COLO829 (cell line): ENCODE results near the gene ZDHHC11.
"Not testable (repeated sequence)": the region's sequence is repeated elsewhere in the genome, so short reads cannot be mapped to it uniquely, and the experiment has no call there.

Experiments used
- DNase-seq: peaks from one replicate; pipeline ENCODE4 v3.0.0; 2012; ENCODE audit warnings: low spot score

Gene ZDHHC11

GRCh38 chr5:776862-777711, 73.7 kb downstream of the ZDHHC11 start:
- DNase-seq = no peak

GRCh38 chr5:775961-776861, 74.6 kb downstream of the ZDHHC11 start:
- DNase-seq = no peak

GRCh38 chr5:775595-775960, 75.2 kb downstream of the ZDHHC11 start:
- DNase-seq = not testable (repeated sequence)

- DNase-seq = not testable (repeated sequence)
Observed at GRCh38 chr5:774854-775505, 75.8 kb downstream of the ZDHHC11 start.

GRCh38 chr5:774304-774703, 76.5 kb downstream of the ZDHHC11 start:
- DNase-seq = not testable (repeated sequence)

- DNase-seq = no peak
Observed at GRCh38 chr5:773517-774264, 77.1 kb downstream of the ZDHHC11 start.

GRCh38 chr5:772931-773330, 77.9 kb downstream of the ZDHHC11 start:
- DNase-seq = not testable (repeated sequence)

GRCh38 chr5:772547-772890, 78.3 kb downstream of the ZDHHC11 start:
- DNase-seq = not testable (repeated sequence)

GRCh38 chr5:771841-772546, 78.8 kb downstream of the ZDHHC11 start:
- DNase-seq = not testable (repeated sequence)

- not testable (repeated sequence) for DNase-seq
Observed at GRCh38 chr5:771087-771781, 79.6 kb downstream of the ZDHHC11 start.

GRCh38 chr5:770585-770984, 80.2 kb downstream of the ZDHHC11 start:
- not testable (repeated sequence) for DNase-seq

- not testable (repeated sequence) for DNase-seq
Observed at GRCh38 chr5:769485-770145, 81.2 kb downstream of the ZDHHC11 start.

GRCh38 chr5:766666-767431, 83.9 kb downstream of the ZDHHC11 start:
- no peak for DNase-seq

- no peak for DNase-seq
Observed at GRCh38 chr5:765948-766631, 84.7 kb downstream of the ZDHHC11 start.

- DNase-seq = no peak
Observed at GRCh38 chr5:763998-764781, 86.6 kb downstream of the ZDHHC11 start.

GRCh38 chr5:763397-763796, 87.4 kb downstream of the ZDHHC11 start:
- no peak for DNase-seq

GRCh38 chr5:762996-763395, 87.8 kb downstream of the ZDHHC11 start:
- not testable (repeated sequence) for DNase-seq
